Activated CD4-positive, alpha-beta T cell treated with anti-CD3 and anti-CD28 coated beads, Interleukin-2, amount 10 ng/mL, durations not matched to agents 7 days and 5 days (primary cell): ENCODE data around the gene IFT27. TPM values are rescaled to one million over a fixed set of nuclear protein-coding genes. Genes with fewer than 3 reads are reported as not detected.

Experiments used
- CTCF ChIA-PET: fragments of 350-600 bp; sonication (Branson Sonifier 250); formaldehyde crosslinking; loops from one replicate; lab custom pipeline; 2021; ENCODE audit warnings: antibody characterized with exemption; lab: Charles Lee
- POLR2A ChIA-PET: fragments of 350-600 bp; sonication (Branson Sonifier 250); formaldehyde crosslinking; loops from one replicate; lab custom pipeline; 2021; ENCODE audit warnings: antibody characterized with exemption; lab: Charles Lee
- DNase-seq: peaks from one replicate; pipeline ENCODE4 v3.0.0-alpha.2; 2020
- H3K27ac Mint-ChIP-seq: one replicate; pipeline ENCODE4 v1.8.0; 2021; ENCODE audit warnings: mild to moderate bottlenecking, moderate library complexity, mixed read lengths
- H3K27me3 Mint-ChIP-seq: one replicate; pipeline ENCODE4 v1.8.0; 2021; ENCODE audit warnings: mixed read lengths
- H3K36me3 Mint-ChIP-seq: one replicate; pipeline ENCODE4 v1.8.0; 2021; ENCODE audit warnings: low read depth, mixed read lengths
- H3K4me1 Mint-ChIP-seq: one replicate; pipeline ENCODE4 v1.8.0; 2021; ENCODE audit warnings: mixed read lengths
- H3K4me3 Mint-ChIP-seq: one replicate; pipeline ENCODE4 v1.8.0; 2021; ENCODE audit warnings: mild to moderate bottlenecking, moderate library complexity, mixed read lengths
- H3K9me3 Mint-ChIP-seq: one replicate; pipeline ENCODE4 v1.8.0; 2021; ENCODE audit warnings: mixed read lengths
- total RNA-seq, 2 experiments: library from RNA; stranded (reverse); gene quantifications; one replicate each; pipeline ENCODE4 v1.2.3, GENCODE V29; 2021

IFT27 gene
- total RNA-seq, 2 experiments from 2014 or later = 20.7 to 29.0 TPM

- DNase-seq = no peak
- ChIA-PET POLR2A (no interaction called here), CTCF (no interaction called here)
- no peaks in the 10 kb centered on the region for H3K36me3 Mint-ChIP-seq
- H3K27me3 Mint-ChIP-seq = peaks cover 5% of the 10 kb centered on the region
- H3K27ac Mint-ChIP-seq = no peak overlapping the region
- no peak overlapping the region for H3K4me3 Mint-ChIP-seq
- no peaks in the 10 kb centered on the region for H3K9me3 Mint-ChIP-seq
- H3K4me1 Mint-ChIP-seq = no peaks in the 10 kb centered on the region
Observed at GRCh38 chr22:36724836-36725235, 51.1 kb downstream of the IFT27 start.

DNA sequence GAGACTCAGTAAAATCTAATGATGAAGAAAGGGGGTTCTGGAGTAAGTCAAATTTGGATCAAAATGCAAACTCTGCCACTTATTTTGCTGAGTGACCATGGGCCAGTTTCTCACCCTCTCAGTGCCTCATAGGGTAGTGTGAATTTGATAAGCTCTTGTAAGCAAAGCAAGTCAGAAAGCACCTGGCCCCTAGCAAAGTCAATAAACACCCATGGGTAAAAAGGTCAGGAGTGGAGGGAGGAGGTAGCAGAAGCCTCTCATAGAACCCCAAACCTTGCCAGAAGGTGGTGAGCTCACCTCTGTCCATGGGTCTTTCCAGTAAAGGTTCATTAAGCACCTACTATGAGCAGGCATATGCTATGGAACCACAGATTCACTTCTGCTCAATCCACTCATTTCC is 53.9 kb downstream of the IFT27 start:
- ChIA-PET POLR2A (no interaction called here), CTCF (interaction anchor here (1.0 kb wide), 1 partner anchor 13 kb away, joined by 3 read pairs; no protein-coding TSS in a partner anchor)
- no peak overlapping the region for H3K4me3 Mint-ChIP-seq
- no peaks in the 10 kb centered on the region for H3K9me3 Mint-ChIP-seq
- H3K36me3 Mint-ChIP-seq = no peaks in the 10 kb centered on the region
- no peak overlapping the region for H3K27ac Mint-ChIP-seq
- H3K27me3 Mint-ChIP-seq = peaks cover 9% of the 10 kb centered on the region
- H3K4me1 Mint-ChIP-seq = no peaks in the 10 kb centered on the region
- no peak for DNase-seq

DNA sequence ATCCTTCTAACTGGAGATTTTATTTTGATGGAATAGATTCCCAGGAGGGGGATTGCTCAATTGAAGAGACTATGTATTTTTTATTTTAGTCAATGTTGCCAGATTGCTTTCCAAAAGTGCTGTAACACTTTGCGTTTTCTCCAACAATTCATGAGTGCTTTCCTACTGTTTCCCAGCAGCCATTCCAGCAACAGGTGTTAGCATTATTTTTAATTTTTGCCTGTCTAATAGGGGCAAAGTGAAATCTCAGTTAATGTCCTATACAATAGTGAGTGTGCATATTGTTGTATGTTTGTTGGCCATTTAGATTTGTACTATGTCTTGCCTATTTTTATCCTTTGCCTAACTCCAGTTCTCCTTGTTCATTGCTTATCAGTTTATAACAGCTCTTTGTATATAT is 60.3 kb downstream of the IFT27 start:
- H3K27ac Mint-ChIP-seq = no peak overlapping the region
- H3K4me3 Mint-ChIP-seq = no peak overlapping the region
- no peaks in the 10 kb centered on the region for H3K9me3 Mint-ChIP-seq
- POLR2A ChIA-PET = no interaction called here
- H3K36me3 Mint-ChIP-seq = no peaks in the 10 kb centered on the region
- CTCF ChIA-PET = interaction anchor here (0.7 kb wide), 1 partner anchor 14 kb away, joined by 3 read pairs; no protein-coding TSS in a partner anchor
- peaks cover 13% of the 10 kb centered on the region for H3K27me3 Mint-ChIP-seq
- no peaks in the 10 kb centered on the region for H3K4me1 Mint-ChIP-seq
- no peak for DNase-seq

DNA sequence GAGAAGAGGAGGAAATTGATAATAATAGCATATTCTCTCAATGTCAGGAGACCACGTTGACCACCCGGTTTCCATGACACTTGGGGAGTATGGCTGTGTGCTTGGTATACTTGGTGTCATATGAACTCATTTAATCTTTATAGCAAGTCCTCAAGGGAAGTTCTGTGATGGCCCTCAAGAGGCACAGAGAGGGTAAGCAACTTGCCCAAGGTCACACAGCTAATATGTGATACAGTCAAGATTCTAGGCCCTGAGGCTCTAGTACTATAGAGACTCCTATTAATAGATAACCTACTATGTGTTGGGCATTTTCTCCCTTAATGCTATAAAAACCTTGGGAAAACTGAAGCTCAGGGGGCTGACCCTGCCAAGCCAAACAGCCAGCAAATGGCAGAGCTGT is 61.8 kb downstream of the IFT27 start:
- DNase-seq = no peak
- H3K4me1 Mint-ChIP-seq = no peaks in the 10 kb centered on the region
- ChIA-PET CTCF (no interaction called here), POLR2A (no interaction called here)
- H3K36me3 Mint-ChIP-seq = no peaks in the 10 kb centered on the region
- H3K4me3 Mint-ChIP-seq = no peak overlapping the region
- peaks cover 12% of the 10 kb centered on the region for H3K27me3 Mint-ChIP-seq
- H3K9me3 Mint-ChIP-seq = no peaks in the 10 kb centered on the region
- no peak overlapping the region for H3K27ac Mint-ChIP-seq

- Mint-ChIP-seq H3K27ac (no peak overlapping the region), H3K27me3 (peaks cover 15% of the 10 kb centered on the region), H3K9me3 (no peaks in the 10 kb centered on the region), H3K4me3 (no peak overlapping the region), H3K4me1 (no peaks in the 10 kb centered on the region), H3K36me3 (no peaks in the 10 kb centered on the region)
- ChIA-PET POLR2A (no interaction called here), CTCF (interaction anchor here (0.5 kb wide), 1 partner anchor 765 kb away, joined by 3 read pairs; no protein-coding TSS in a partner anchor)
- DNase-seq = no peak
Observed at GRCh38 chr22:36713436-36713835, 62.5 kb downstream of the IFT27 start.

Other genes starting within 250 kb of the IFT27 start
- 100 to 1,000 TPM; 189 to 194 TPM for gene EIF3D, start 247.0 kb downstream of the IFT27 start, total RNA-seq
- not detected for gene CACNG2, start 72.4 kb downstream of the IFT27 start, total RNA-seq
- gene PVALB, start 40.9 kb upstream of the IFT27 start, total RNA-seq = not detected
- 10 to 100 TPM; 22.7 to 23.3 TPM for gene NCF4, start 84.9 kb upstream of the IFT27 start, total RNA-seq
- gene CSF2RB, start 137.5 kb upstream of the IFT27 start, total RNA-seq = under 1 TPM; 0.58 to 0.67 TPM
- 1 to 10 TPM; 2.4 to 3.4 TPM for gene TST, start 243.3 kb upstream of the IFT27 start, total RNA-seq
- gene MPST, start 243.6 kb upstream of the IFT27 start, total RNA-seq = 10 to 100 TPM; 15.6 to 18.8 TPM